Testis (tissue), 2 donors: ENCODE results near the gene CFAP221.

ENCODE experiments used
- CTCF ChIP-seq, 3 experiments: fragments of 450-650 bp in 2 of 3; fragments of 200-600 bp in 1 of 3; sonication (generic) in 1 of 3; IDR thresholded peaks; one replicate each; pipeline ENCODE4 v1.5.1; 2016 to 2019; ENCODE audit warnings: antibody characterized with exemption in 3 of 3, mild to moderate bottlenecking in 2 of 3, moderate library complexity in 1 of 3
- POLR2A ChIP-seq: fragments of 450-650 bp; IDR thresholded peaks from one replicate; pipeline ENCODE4 v1.6.1; 2017; ENCODE audit warnings: antibody characterized with exemption, mild to moderate bottlenecking, moderate library complexity

DNA sequence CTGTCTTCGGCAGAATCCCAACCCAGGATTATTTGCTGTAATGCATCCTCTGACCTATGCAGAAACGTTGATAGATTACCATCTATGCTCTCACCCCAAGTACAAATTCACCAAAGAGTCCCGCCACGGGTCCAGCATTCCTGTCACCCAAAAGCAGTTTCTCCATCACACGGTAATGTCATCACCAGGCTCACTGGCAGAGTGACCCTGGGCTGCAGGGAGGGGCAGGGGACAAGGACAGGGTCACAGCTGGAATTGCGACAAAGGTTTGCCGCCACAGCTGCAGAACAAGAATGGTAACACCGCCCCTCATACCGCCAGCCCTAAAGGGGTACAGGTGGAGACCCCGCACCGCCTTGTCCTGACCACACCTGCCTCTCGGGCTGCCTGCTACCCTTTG, 94.0 kb downstream of the CFAP221 start:
- no peak for TF ChIP-seq CTCF (IDR thresholded peaks at IDR 0.05)
- TF ChIP-seq POLR2A = no peak
